SK-N-SH treated with all-trans-retinoic acid at 6 μM for 48 hours (cell line): ENCODE measurements around the gene GTF3C4.

Experiments
- ATAC-seq: fragments of 200-7000 bp; cut with Tn5 transposase; 3 replicates; pipeline ENCODE4 v1.9.1; 2020; ENCODE audit warnings: mild to moderate bottlenecking, moderate library complexity
- ARNTL ChIP-seq: fragments of 450-650 bp; formaldehyde crosslinking; IDR thresholded peaks from 2 replicates; pipeline ENCODE4 v1.5.0; 2020; ENCODE audit warnings: low read depth, mild to moderate bottlenecking, moderate library complexity, borderline replicate concordance
- BACH2 ChIP-seq: fragments of 250-450 bp; sonication (Bioruptor Pico); IDR thresholded peaks from 2 replicates; pipeline ENCODE4 v1.9.0; 2021; ENCODE audit warnings: mild to moderate bottlenecking, borderline replicate concordance
- CSDC2 ChIP-seq: fragments of 250-450 bp; sonication (Bioruptor Pico); IDR thresholded peaks from 2 replicates; pipeline ENCODE4 v1.5.0; 2020; ENCODE audit warnings: mild to moderate bottlenecking, moderate library complexity
- ESRRG ChIP-seq: fragments of 250-450 bp; sonication (Bioruptor Pico); IDR thresholded peaks from 2 replicates; pipeline ENCODE4 v1.6.1; 2021; ENCODE audit warnings: mild to moderate bottlenecking
- GLIS3 ChIP-seq: fragments of 250-450 bp; sonication (Bioruptor Pico); IDR thresholded peaks from 2 replicates; pipeline ENCODE4 v1.5.0; 2020; ENCODE audit warnings: mild to moderate bottlenecking, moderate library complexity
- OSR1 ChIP-seq: fragments of 250-450 bp; sonication (Bioruptor Pico); IDR thresholded peaks from 2 replicates; pipeline ENCODE4 v1.8.0; 2022; ENCODE audit warnings: moderate library complexity, mild to moderate bottlenecking, inconsistent platforms
- POU6F1 ChIP-seq: fragments of 250-450 bp; sonication (Bioruptor Pico); IDR thresholded peaks from 2 replicates; pipeline ENCODE4 v1.8.0; 2021; ENCODE audit warnings: low read depth, mild to moderate bottlenecking, moderate library complexity, borderline replicate concordance
- PPARA ChIP-seq: fragments of 250-450 bp; sonication (Bioruptor Pico); IDR thresholded peaks from 2 replicates; pipeline ENCODE4 v1.5.0; 2020; ENCODE audit warnings: mild to moderate bottlenecking, borderline replicate concordance
- RARB ChIP-seq: fragments of 250-450 bp; sonication (Bioruptor Pico); IDR thresholded peaks from 2 replicates; pipeline ENCODE4 v1.8.0; 2021; ENCODE audit warnings: mild to moderate bottlenecking, moderate library complexity
- SNAI2 ChIP-seq: fragments of 250-450 bp; sonication (Bioruptor Pico); IDR thresholded peaks from 2 replicates; pipeline ENCODE4 v1.5.0; 2020; ENCODE audit warnings: mild to moderate bottlenecking, moderate library complexity
- TCF4 ChIP-seq: fragments of 250-450 bp; sonication (Bioruptor Pico); IDR thresholded peaks from 2 replicates; pipeline ENCODE4 v1.8.0; 2021; ENCODE audit warnings: mild to moderate bottlenecking, moderate library complexity, borderline replicate concordance
- TOX ChIP-seq: fragments of 250-450 bp; sonication (Bioruptor Pico); IDR thresholded peaks from 2 replicates; pipeline ENCODE4 v1.8.0; 2021; ENCODE audit warnings: mild to moderate bottlenecking, moderate library complexity, borderline replicate concordance
- TSHZ2 ChIP-seq: fragments of 250-450 bp; sonication (Bioruptor Pico); IDR thresholded peaks from 2 replicates; pipeline ENCODE4 v1.5.0; 2020; ENCODE audit warnings: mild to moderate bottlenecking, moderate library complexity
- ZC3H10 ChIP-seq: fragments of 250-450 bp; sonication (Bioruptor Pico); IDR thresholded peaks from 2 replicates; pipeline ENCODE4 v1.5.1; 2021; ENCODE audit warnings: mild to moderate bottlenecking, moderate library complexity
- ZFP3 ChIP-seq: fragments of 250-450 bp; sonication (Bioruptor Pico); IDR thresholded peaks from 2 replicates; pipeline ENCODE4 v1.5.0; 2020; ENCODE audit warnings: mild to moderate bottlenecking, moderate library complexity
- ZFP30 ChIP-seq: fragments of 450-650 bp; formaldehyde crosslinking; IDR thresholded peaks from 2 replicates; pipeline ENCODE4 v1.5.0; 2022; ENCODE audit warnings: mild to moderate bottlenecking, moderate library complexity
- ZNF565 ChIP-seq: fragments of 450-650 bp; formaldehyde crosslinking; conservative IDR thresholded peaks from 2 replicates; pipeline ENCODE4 v1.5.0; 2020; ENCODE audit warnings: low read depth, mild to moderate bottlenecking, moderate library complexity
- ZNF70 ChIP-seq: fragments of 450-650 bp; formaldehyde crosslinking; IDR thresholded peaks from 2 replicates; pipeline ENCODE4 v1.5.0; 2020; ENCODE audit warnings: mild to moderate bottlenecking, moderate library complexity
- ZNF8 ChIP-seq: fragments of 450-650 bp; formaldehyde crosslinking; IDR thresholded peaks from 2 replicates; pipeline ENCODE4 v1.5.0; 2020; ENCODE audit warnings: mild to moderate bottlenecking, moderate library complexity
- TF ChIP-seq, protein P1 (sequence below): fragments of 250-450 bp; sonication (Bioruptor Pico); IDR thresholded peaks from 2 replicates; pipeline ENCODE4 v1.5.1; 2021; ENCODE audit warnings: mild to moderate bottlenecking, moderate library complexity
- TF ChIP-seq, protein P2 (sequence below): fragments of 250-450 bp; sonication (Bioruptor Pico); IDR thresholded peaks from 2 replicates; pipeline ENCODE4 v1.8.0; 2020; ENCODE audit warnings: mild to moderate bottlenecking, moderate library complexity, borderline replicate concordance

GTF3C4 gene

GRCh38 chr9:132651259-132651658, 19.0 kb upstream of the GTF3C4 start (continued):
- TF ChIP-seq POU6F1 (no peak), CSDC2 (no peak), TOX (CRISPR knock-in tag) (no peak), GLIS3 (CRISPR knock-in tag) (no peak), SNAI2 (no peak), ESRRG (no peak), RARB (CRISPR knock-in tag) (no peak), ARNTL (CRISPR knock-in tag) (no peak)

GRCh38 chr9:132656299-132656698, 14.0 kb upstream of the GTF3C4 start:
- TF ChIP-seq ZC3H10 (CRISPR knock-in tag), result no peak
- no peak for TF ChIP-seq ZFP3
- TF ChIP-seq, protein P1, sequence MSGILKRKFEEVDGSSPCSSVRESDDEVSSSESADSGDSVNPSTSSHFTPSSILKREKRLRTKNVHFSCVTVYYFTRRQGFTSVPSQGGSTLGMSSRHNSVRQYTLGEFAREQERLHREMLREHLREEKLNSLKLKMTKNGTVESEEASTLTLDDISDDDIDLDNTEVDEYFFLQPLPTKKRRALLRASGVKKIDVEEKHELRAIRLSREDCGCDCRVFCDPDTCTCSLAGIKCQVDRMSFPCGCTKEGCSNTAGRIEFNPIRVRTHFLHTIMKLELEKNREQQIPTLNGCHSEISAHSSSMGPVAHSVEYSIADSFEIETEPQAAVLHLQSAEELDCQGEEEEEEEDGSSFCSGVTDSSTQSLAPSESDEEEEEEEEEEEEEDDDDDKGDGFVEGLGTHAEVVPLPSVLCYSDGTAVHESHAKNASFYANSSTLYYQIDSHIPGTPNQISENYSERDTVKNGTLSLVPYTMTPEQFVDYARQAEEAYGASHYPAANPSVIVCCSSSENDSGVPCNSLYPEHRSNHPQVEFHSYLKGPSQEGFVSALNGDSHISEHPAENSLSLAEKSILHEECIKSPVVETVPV (CRISPR knock-in tag), result no peak
- no peak for TF ChIP-seq TSHZ2 (CRISPR knock-in tag)
- no peak for TF ChIP-seq OSR1 (CRISPR knock-in tag)
- no peak for TF ChIP-seq ZNF8 (CRISPR knock-in tag)
- TF ChIP-seq POU6F1, result no peak
- TF ChIP-seq ZFP30, result no peak
- TF ChIP-seq SNAI2, result no peak
- TF ChIP-seq BACH2, result no peak
- no peak for TF ChIP-seq GLIS3 (CRISPR knock-in tag)
- no peak for TF ChIP-seq PPARA
- no peak for TF ChIP-seq TCF4 (CRISPR knock-in tag)
- TF ChIP-seq CSDC2, result no peak
- no peak for TF ChIP-seq ZNF70
- TF ChIP-seq ESRRG, result no peak
- TF ChIP-seq, protein P2, sequence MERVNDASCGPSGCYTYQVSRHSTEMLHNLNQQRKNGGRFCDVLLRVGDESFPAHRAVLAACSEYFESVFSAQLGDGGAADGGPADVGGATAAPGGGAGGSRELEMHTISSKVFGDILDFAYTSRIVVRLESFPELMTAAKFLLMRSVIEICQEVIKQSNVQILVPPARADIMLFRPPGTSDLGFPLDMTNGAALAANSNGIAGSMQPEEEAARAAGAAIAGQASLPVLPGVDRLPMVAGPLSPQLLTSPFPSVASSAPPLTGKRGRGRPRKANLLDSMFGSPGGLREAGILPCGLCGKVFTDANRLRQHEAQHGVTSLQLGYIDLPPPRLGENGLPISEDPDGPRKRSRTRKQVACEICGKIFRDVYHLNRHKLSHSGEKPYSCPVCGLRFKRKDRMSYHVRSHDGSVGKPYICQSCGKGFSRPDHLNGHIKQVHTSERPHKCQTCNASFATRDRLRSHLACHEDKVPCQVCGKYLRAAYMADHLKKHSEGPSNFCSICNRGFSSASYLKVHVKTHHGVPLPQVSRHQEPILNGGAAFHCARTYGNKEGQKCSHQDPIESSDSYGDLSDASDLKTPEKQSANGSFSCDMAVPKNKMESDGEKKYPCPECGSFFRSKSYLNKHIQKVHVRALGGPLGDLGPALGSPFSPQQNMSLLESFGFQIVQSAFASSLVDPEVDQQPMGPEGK, result no peak
- TF ChIP-seq TOX (CRISPR knock-in tag), result no peak
- TF ChIP-seq ZNF565 (CRISPR knock-in tag), result no peak
- no peak for ATAC-seq

GRCh38 chr9:132662152-132662945, 7.9 kb upstream of the GTF3C4 start:
- no peak for TF ChIP-seq TSHZ2 (CRISPR knock-in tag)
- no peak for TF ChIP-seq GLIS3 (CRISPR knock-in tag)
- TF ChIP-seq ZNF8 (CRISPR knock-in tag), result no peak
- no peak for TF ChIP-seq ZFP3
- no peak for ATAC-seq
